GM21737 (cell line): ENCODE data around the gene LRMDA.

Source experiments
- ATAC-seq: cut with Tn5 transposase; IDR thresholded peaks from one replicate; pipeline ENCODE4 v1.9.1; 2021; ENCODE audit warnings: mild to moderate bottlenecking, moderate library complexity; ENCODE audit not compliant: unreplicated experiment

LRMDA gene

DNA sequence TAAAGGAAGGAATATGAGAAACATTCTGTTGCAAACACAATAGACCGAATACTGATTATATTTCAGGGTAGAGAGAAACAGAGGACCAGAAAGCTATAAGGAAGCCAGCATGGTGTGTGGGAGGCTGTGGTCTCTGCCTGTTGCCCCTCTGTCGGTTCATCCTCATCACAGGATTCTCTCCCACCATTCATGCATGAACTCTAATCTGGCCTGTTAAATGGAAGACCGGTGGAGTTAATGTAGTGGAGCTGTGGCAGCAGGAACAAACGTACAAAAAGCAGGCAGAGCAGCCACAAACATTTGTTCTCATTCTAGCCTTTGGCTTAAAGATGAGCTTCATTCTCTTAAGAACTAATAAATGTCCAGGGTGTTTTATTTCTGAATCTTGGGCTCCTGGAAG lies 902.4 kb downstream of the LRMDA start:
- ATAC-seq = no peak

DNA sequence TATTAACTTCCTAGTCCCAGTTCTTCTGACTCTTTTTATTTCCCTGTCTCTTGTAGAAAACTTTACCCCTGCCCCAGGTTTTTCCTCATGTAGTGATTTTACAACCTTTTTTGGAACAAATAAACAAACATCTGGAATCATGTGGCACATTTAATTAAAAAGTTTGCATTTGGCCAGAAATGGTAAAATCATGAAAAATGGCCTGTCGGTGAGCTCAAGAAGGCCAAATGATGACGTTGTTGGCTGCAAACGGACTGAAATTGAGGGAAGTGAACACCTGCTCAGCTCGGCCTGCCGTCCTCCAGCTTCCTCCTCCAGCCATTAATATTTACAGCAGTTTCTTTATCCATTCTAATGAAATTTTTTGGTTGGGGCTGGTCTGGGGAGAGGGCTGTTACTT lies 902.8 kb downstream of the LRMDA start:
- ATAC-seq = no peak

- no peak for ATAC-seq
Measured at GRCh38 chr10:76336213-76336963, 905.0 kb downstream of the LRMDA start.

- ATAC-seq = no peak
Measured at GRCh38 chr10:76337641-76338040, 906.2 kb downstream of the LRMDA start.

DNA sequence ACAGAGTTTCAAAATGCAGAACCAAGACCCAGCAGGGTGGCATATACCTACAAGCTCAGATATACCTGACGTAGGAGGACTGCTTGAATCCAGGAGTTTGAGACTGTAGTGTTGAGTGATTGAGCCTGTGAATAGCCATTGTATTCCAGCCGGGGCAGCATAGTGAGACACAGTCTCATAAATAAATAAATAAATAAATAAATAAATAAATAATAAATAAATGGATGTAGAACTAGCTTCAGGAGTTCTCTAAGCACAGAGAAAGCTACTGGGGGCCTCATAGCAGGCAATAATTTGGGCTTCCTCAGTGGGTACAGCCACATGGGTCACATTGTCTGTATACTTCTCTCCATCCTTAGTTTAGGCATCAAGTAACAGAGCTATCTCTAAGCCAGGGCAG lies 906.8 kb downstream of the LRMDA start:
- no peak for ATAC-seq

- no peak for ATAC-seq
Measured at GRCh38 chr10:76341740-76342139, 910.3 kb downstream of the LRMDA start.

GRCh38 chr10:76342996-76343395 lies 911.6 kb downstream of the LRMDA start:
- no peak for ATAC-seq

DNA sequence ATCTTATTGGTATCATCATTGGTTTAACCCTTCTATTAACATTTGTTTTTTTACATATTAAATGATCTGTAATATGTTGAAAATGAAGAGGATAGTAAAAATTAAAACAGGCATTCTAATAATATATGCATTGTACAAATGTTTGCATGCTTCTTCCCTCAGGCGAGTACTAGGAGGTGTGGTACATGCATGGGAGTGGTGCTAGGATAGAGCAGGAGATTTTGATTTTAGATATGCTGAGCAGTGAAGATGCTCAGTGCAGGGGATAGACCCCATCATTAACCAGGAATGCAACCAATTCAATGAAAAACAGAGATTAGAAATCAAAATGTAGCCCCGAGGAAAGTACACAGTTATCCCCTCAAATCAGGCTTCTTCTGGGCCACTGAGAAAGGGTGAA lies 916.4 kb downstream of the LRMDA start:
- ATAC-seq = no peak

- no peak for ATAC-seq
Measured at GRCh38 chr10:76350583-76350982, 919.2 kb downstream of the LRMDA start.

- ATAC-seq = no peak
Measured at GRCh38 chr10:76352300-76352699, 920.9 kb downstream of the LRMDA start.

DNA sequence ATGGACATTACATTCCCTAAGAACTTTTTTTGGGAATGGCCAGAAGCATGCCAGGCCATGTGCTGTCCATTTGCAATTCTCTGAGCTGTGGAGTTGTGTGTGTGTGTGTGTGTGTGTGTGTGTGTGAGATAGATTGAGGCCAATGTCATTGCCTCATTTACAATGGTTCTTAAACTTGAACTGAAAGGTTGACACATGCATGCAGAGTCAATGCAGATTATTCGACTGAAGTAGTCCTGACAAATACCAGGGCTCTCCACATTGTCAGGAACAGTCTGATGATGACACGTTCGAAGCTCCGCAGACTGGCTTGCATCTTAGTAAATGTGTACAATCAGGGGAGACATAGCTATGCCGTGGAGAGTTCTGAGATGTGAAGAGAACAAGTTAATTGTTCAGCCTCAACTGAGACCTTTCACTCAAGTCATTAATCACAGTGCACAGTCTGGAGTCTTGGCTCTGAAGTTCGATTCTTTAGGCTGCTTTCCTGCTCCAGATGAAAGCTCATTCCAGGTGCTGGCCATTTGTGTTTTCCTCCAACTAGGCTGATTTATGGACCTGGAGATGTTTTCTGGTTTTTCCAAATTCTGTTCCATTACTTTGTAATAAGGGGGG lies 921.9 kb downstream of the LRMDA start:
- ATAC-seq = no peak

DNA sequence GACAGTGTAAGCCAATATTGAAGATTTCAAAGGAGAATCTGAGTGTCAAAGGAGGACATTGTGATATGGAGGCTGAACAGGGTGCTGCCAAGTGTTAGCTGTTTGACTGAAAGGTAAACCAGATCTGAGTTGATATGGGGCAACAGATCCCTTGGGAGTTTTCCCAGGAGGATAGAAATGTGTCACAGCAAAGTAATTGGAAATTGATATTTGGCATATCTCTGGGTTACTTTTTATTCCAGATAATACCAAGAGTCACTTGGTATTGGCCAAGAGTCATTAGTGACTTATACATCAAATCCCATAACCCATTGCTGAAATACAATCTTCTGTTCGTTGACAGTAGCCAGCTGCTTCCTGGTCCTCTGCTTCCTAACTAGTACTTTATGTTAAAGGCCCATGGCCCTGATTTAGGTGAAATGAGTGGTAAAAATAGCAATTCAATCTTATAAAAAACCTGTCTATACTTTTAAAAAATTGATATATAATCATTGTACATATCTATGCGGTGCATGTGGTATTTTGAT lies 922.9 kb downstream of the LRMDA start:
- no peak for ATAC-seq

GRCh38 chr10:76354921-76355320 lies 923.5 kb downstream of the LRMDA start:
- no peak for ATAC-seq

- no peak for ATAC-seq
Measured at GRCh38 chr10:76356557-76356956, 925.1 kb downstream of the LRMDA start.

GRCh38 chr10:76357726-76358415 lies 926.4 kb downstream of the LRMDA start:
- no peak for ATAC-seq

DNA sequence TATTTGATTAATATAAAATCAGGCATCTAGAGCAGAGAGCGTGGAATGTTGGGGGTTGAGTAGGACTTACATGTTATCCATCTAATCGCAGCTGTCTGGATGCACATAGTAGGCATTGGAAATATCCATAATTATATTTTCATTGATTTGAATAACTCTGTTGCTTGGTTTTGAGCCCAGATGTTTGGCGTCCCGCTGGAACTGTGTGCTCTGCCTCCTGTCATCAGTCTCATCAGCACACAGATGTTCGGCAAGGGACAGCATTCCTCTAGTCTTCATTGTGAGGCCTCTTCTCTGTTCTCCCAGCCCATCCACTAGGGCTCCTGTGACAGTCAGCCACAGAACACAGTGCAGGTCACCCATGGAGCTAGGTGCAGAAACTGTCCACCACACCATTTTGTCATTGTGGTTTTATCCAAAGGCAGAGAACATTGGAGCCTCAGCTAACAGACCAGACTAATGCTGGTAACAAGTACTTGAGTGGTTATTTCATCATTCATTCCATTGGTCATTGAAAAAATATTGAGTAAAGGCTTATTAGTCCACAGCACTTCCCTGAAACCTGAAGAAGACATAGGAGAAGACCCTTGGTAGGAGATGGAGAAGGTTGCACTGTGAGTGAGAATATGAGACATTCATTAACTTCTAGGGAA lies 927.4 kb downstream of the LRMDA start:
- ATAC-seq = no peak

DNA sequence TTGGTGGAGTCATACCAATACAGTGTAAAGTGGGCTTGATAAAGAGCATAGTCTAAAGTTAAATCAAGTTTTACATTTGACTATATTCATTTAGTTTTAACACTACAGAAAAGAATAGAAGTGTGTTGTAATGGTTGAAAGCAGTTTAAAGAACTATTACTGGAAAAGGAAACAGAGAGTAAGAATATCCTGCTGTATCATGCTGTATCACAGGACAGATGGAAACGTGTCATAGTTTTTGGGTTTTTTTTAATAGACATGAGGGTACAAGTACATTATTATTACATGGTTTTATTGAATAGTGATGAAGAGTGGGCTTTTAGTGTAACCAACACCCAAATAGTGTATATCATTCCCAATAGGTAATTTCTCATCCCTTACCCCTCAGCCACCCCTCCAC lies 944.3 kb downstream of the LRMDA start:
- ATAC-seq = no peak

- ATAC-seq = no peak
Measured at GRCh38 chr10:76382381-76382851, 951.0 kb downstream of the LRMDA start.

DNA sequence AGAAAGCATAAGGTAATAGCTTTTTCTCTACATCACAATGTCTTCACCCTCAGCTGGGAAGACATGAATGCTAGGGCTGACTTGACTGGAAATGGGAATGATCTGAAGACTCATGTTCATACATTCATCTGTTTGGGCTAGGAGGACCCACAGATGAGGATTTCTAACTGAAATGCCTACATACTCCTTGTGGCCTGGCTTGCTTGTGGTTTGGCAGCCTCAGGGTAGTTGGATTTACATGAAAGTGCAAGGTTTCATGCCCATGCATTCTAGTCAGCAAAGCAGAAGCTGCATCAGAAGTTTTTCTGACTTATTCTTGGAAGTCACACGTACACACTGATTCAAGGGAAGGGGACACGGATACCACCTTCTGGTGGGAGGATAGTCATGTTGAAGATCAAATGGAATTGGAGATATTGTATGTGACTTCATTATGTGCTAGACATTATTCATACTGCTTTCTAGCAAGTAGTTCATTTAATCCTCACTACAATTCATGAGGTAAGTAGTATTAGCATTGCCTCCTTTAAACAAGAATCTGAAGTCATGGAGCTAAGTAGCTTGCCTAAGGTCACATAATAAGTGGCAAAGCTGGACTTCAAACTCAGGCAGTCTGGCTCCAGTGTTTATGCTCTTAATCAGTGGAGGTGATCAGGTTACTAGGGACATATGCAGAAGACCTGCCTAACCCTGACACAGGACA lies 957.0 kb downstream of the LRMDA start:
- ATAC-seq = no peak

DNA sequence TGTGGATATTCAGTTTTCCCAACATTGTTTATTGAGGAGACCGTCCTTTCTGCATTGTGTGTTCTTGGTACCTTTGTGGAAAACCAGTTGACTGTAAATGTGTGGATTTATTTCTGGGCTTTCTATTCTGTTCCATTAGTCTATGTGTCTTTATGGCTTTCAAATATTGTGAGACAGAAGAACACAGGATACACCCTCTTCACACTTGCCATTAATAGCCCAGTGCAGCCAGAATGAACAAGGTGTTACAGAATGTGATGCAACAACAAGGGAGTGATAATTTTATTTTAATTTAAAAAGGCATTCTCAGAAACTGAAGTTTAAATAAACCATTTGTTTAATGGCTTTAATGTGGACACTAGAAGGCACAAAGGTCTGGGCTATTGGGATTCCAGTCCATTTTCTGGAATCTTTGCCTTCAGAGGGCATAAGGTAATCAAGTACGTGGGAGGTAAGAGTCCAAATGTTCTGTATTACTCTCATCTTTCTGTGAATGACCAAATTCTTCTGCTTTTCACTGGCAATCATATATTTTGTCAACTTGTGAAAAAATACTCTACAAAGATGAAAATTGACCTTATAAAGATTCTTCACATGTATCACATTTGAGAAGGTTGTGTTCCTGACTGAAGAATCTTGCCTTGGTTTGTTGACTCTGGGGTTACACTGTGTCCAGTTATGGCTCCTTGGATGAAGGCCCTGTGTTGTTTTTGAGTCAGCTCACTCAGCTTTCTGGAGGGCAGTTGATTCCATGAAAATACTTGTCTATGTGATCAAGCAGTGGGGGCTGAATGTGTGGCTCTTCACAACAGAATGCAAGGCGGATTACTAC lies 962.7 kb downstream of the LRMDA start:
- ATAC-seq = no peak
